MCF 10A (cell line): ENCODE results near the gene ACAA1. TPM values are rescaled to one million over a fixed set of nuclear protein-coding genes. Genes with fewer than 3 reads are reported as not detected.

Experiments
- BruUV-seq: library from RNA; stranded (reverse); fragments of 400-500 nt; replicated peaks from 2 replicates; lab custom pipeline; 2021; lab: Mats Ljungman, UMichigan
- CTCF ChIA-PET: fragments of 300-600 bp; sonication (Branson Sonifier 250); formaldehyde crosslinking; extraction: SDS; loops from one replicate; lab custom pipeline; 2021; ENCODE audit warnings: antibody characterized with exemption, inconsistent platforms; lab: Yijun Ruan, JAX
- POLR2A ChIA-PET: fragments of 300-600, 350-650 bp; sonication (Branson Sonifier 250); formaldehyde crosslinking; extraction: SDS; loops from one replicate; lab custom pipeline; 2020; ENCODE audit warnings: antibody characterized with exemption, inconsistent platforms; lab: Yijun Ruan, JAX
- DNase-seq: peaks from one replicate; pipeline ENCODE4 v3.0.0-alpha.2; 2018; ENCODE audit not compliant: unreplicated experiment
- H3K27ac Mint-ChIP-seq: one replicate; pipeline ENCODE4 v1.8.0; 2022; ENCODE audit warnings: mild to moderate bottlenecking, low read depth, mixed read lengths; ENCODE audit not compliant: unreplicated experiment
- H3K27me3 Mint-ChIP-seq: one replicate; pipeline ENCODE4 v1.8.0; 2022; ENCODE audit warnings: mixed read lengths; ENCODE audit not compliant: insufficient read depth, unreplicated experiment
- H3K36me3 Mint-ChIP-seq: one replicate; pipeline ENCODE4 v1.8.0; 2022; ENCODE audit warnings: mild to moderate bottlenecking, moderate library complexity, mixed read lengths; ENCODE audit not compliant: insufficient read depth, unreplicated experiment
- H3K4me1 Mint-ChIP-seq: one replicate; pipeline ENCODE4 v1.8.0; 2022; ENCODE audit warnings: mixed read lengths; ENCODE audit not compliant: insufficient read depth, unreplicated experiment
- H3K4me3 Mint-ChIP-seq: one replicate; pipeline ENCODE4 v1.8.0; 2022; ENCODE audit warnings: mild to moderate bottlenecking, moderate library complexity, mixed read lengths; ENCODE audit not compliant: unreplicated experiment
- H3K9me3 Mint-ChIP-seq: one replicate; pipeline ENCODE4 v1.8.0; 2022; ENCODE audit warnings: mixed read lengths; ENCODE audit not compliant: unreplicated experiment
- CTCF ChIP-seq: fragments of 200-600 bp; IDR thresholded peaks from one replicate; pipeline ENCODE4 v1.8.0; 2022; ENCODE audit warnings: antibody characterized with exemption, mild to moderate bottlenecking; ENCODE audit not compliant: unreplicated experiment
- intact Hi-C: fragments of 100-400 bp; cut with micrococcal nuclease; formaldehyde crosslinking; loops from 2 replicates; pipeline ENCODE4 v1.14.1; 2022
- total RNA-seq: library from RNA; stranded (reverse); gene quantifications from 2 replicates; pipeline ENCODE4 v1.2.3, GENCODE V29; 2022

Gene ACAA1
- total RNA-seq, 1 experiment from 2014 or later, result 46.7 TPM

GRCh38 chr3:38122712-38123290 is 14.1 kb downstream of the ACAA1 start:
- peaks cover 13% of the 10 kb centered on the region for H3K4me1 Mint-ChIP-seq
- no TSS peak for BruUV-seq
- no peak for DNase-seq
- no peaks in the 10 kb centered on the region for H3K9me3 Mint-ChIP-seq
- TF ChIP-seq CTCF, result no peak
- no peak overlapping the region for H3K27ac Mint-ChIP-seq
- intact Hi-C loops, result no loop called here
- H3K36me3 Mint-ChIP-seq, result peaks cover 59% of the 10 kb centered on the region
- no peaks in the 10 kb centered on the region for H3K27me3 Mint-ChIP-seq
- CTCF ChIA-PET, result interaction anchor here (1.4 to 1.8 kb wide), 3 partner anchors 8 to 224 kb away, joined by 3 to 7 read pairs (median 3); partner anchors contain the start of gene XYLB
- no peak overlapping the region for H3K4me3 Mint-ChIP-seq
- POLR2A ChIA-PET, result no interaction called here

- no peak for DNase-seq
- H3K9me3 Mint-ChIP-seq, result no peaks in the 10 kb centered on the region
- no peaks in the 10 kb centered on the region for H3K27me3 Mint-ChIP-seq
- H3K27ac Mint-ChIP-seq, result no peak overlapping the region
- TF ChIP-seq CTCF, result no peak
- H3K36me3 Mint-ChIP-seq, result peaks cover 58% of the 10 kb centered on the region
- intact Hi-C loops, result no loop called here
- ChIA-PET POLR2A (no interaction called here), CTCF (interaction anchor here (0.6 to 1.8 kb wide), 4 partner anchors 9 to 225 kb away, joined by 3 to 7 read pairs (median 4); partner anchors contain the start of gene XYLB)
- peaks cover 13% of the 10 kb centered on the region for H3K4me1 Mint-ChIP-seq
- H3K4me3 Mint-ChIP-seq, result no peak overlapping the region
- BruUV-seq, result no TSS peak
These were observed 15.0 kb downstream of the ACAA1 start for GRCh38 chr3:38121832-38122461.

- peaks cover 53% of the 10 kb centered on the region for H3K36me3 Mint-ChIP-seq
- no TSS peak for BruUV-seq
- no peaks in the 10 kb centered on the region for H3K27me3 Mint-ChIP-seq
- H3K27ac Mint-ChIP-seq, result no peak overlapping the region
- ChIA-PET POLR2A (interaction anchor here (2.0 kb wide), 1 partner anchor 15 kb away, joined by 6 read pairs; the partner anchor contains the start of gene ACAA1), CTCF (interaction anchor here (0.6 to 1.8 kb wide), 5 partner anchors 9 to 225 kb away, joined by 3 to 7 read pairs (median 3); partner anchors contain the start of gene XYLB)
- H3K9me3 Mint-ChIP-seq, result no peaks in the 10 kb centered on the region
- TF ChIP-seq CTCF, result no peak
- DNase-seq, result no peak
- no peak overlapping the region for H3K4me3 Mint-ChIP-seq
- peaks cover 13% of the 10 kb centered on the region for H3K4me1 Mint-ChIP-seq
- intact Hi-C loops, result no loop called here
These were observed 15.5 kb downstream of the ACAA1 start for GRCh38 chr3:38121451-38121831.

- H3K9me3 Mint-ChIP-seq, result no peaks in the 10 kb centered on the region
- no TSS peak for BruUV-seq
- POLR2A ChIA-PET, result interaction anchor here (0.6 to 2.0 kb wide), 2 partner anchors 16 to 33 kb away, joined by 3 to 6 read pairs; partner anchors contain the start of gene ACAA1
- no peak for TF ChIP-seq CTCF
- CTCF ChIA-PET, result interaction anchor here (0.6 to 4.4 kb wide), 6 partner anchors 10 to 224 kb away, joined by 3 to 33 read pairs (median 5); partner anchors contain the start of gene XYLB
- peaks cover 13% of the 10 kb centered on the region for H3K4me1 Mint-ChIP-seq
- H3K27me3 Mint-ChIP-seq, result peaks cover 1% of the 10 kb centered on the region
- H3K36me3 Mint-ChIP-seq, result peaks cover 47% of the 10 kb centered on the region
- no peak overlapping the region for H3K27ac Mint-ChIP-seq
- no peak for DNase-seq
- H3K4me3 Mint-ChIP-seq, result no peak overlapping the region
- intact Hi-C loops, result no loop called here
These were observed 16.1 kb downstream of the ACAA1 start for GRCh38 chr3:38120693-38121450.
